NT2/D1 (cell line): ENCODE results near the gene DRGX.

ENCODE experiments used
- SUZ12 ChIP-seq: IDR thresholded peaks from 2 replicates; pipeline ENCODE4 v1.6.1; 2011; ENCODE audit not compliant: insufficient read length, insufficient read depth; ENCODE audit errors: extremely low read depth
- YY1 ChIP-seq: IDR thresholded peaks from 2 replicates; pipeline ENCODE4 v1.6.1; 2011; ENCODE audit not compliant: insufficient read length, insufficient read depth
- ZNF274 ChIP-seq: IDR thresholded peaks from 2 replicates; pipeline ENCODE4 v1.6.1; 2011; ENCODE audit warnings: mild to moderate bottlenecking, low read depth, low read length

- TF ChIP-seq SUZ12 = no peak
- TF ChIP-seq ZNF274 = no peak
- TF ChIP-seq YY1 = no peak
Observed at GRCh38 chr10:49332768-49333167, 63.1 kb downstream of the DRGX start.
